IMR-90 (cell line): Measurements from ENCODE around the gene TIMM10. TPM values are rescaled to one million over a fixed set of nuclear protein-coding genes. Genes with fewer than 3 reads are reported as not detected.

Source experiments
- ATAC-seq: fragments of 200-7000 bp; cut with Tn5 transposase; 2 replicates; pipeline ENCODE4 v1.9.1; 2020; ENCODE audit warnings: low read depth, mild to moderate bottlenecking, moderate library complexity
- BruUV-seq: library from RNA; stranded (reverse); fragments of 400-500 nt; replicated peaks from 2 replicates; lab custom pipeline; 2021; lab: Mats Ljungman, UMichigan
- CTCF ChIA-PET: fragments of 300-600 bp; formaldehyde crosslinking; extraction: SDS; loops from one replicate; lab custom pipeline; 2021; ENCODE audit warnings: antibody characterized with exemption; lab: Yijun Ruan, JAX
- POLR2A ChIA-PET: fragments of 300-600 bp; sonication (Branson Sonifier 250); formaldehyde crosslinking; loops from one replicate; lab custom pipeline; 2022; ENCODE audit warnings: antibody characterized with exemption; ENCODE audit not compliant: unreplicated experiment; lab: Charles Lee
- DNase-seq: peaks from one replicate; pipeline ENCODE4 v3.0.0; 2013
- H2AFZ ChIP-seq: replicated peaks from 2 replicates; pipeline ENCODE3; 2013; ENCODE audit warnings: low read length, mild to moderate bottlenecking; ENCODE audit not compliant: poor library complexity
- H2AK5ac ChIP-seq: 2 replicates; pipeline ENCODE4 v1.6.1; 2013; ENCODE audit warnings: low read depth, low read length, inconsistent platforms
- H2AK9ac ChIP-seq: replicated peaks from 2 replicates; pipeline ENCODE3; 2013; ENCODE audit warnings: mild to moderate bottlenecking, low read depth, low read length, moderate library complexity; ENCODE audit not compliant: poor library complexity
- H2BK120ac ChIP-seq: 2 replicates; pipeline ENCODE4 v1.6.1; 2013; ENCODE audit warnings: low read depth, low read length, inconsistent platforms
- H2BK15ac ChIP-seq: 3 replicates; pipeline ENCODE4 v1.6.1; 2013; ENCODE audit warnings: low read depth, low read length, inconsistent platforms
- H2BK20ac ChIP-seq: 2 replicates; pipeline ENCODE4 v1.6.1; 2013; ENCODE audit warnings: low read depth, mild to moderate bottlenecking, inconsistent platforms, low read length, moderate library complexity
- H2BK5ac ChIP-seq: 2 replicates; pipeline ENCODE4 v1.6.1; 2013; ENCODE audit warnings: mild to moderate bottlenecking, low read depth, low read length, inconsistent platforms; ENCODE audit not compliant: poor library complexity, severe bottlenecking
- H3K14ac ChIP-seq: replicated peaks from 2 replicates; pipeline ENCODE4 v1.6.1; 2013; ENCODE audit warnings: low read depth, low read length, inconsistent platforms
- H3K18ac ChIP-seq: 2 replicates; pipeline ENCODE4 v1.6.1; 2013; ENCODE audit warnings: low read depth, low read length, control low read depth
- H3K23ac ChIP-seq: 2 replicates; pipeline ENCODE4 v1.6.1; 2013; ENCODE audit warnings: low read depth, low read length, inconsistent platforms
- H3K27ac ChIP-seq: 2 replicates; pipeline ENCODE4 v1.5.1; 2013; ENCODE audit warnings: mild to moderate bottlenecking, control low read depth, low read length; ENCODE audit not compliant: insufficient read depth
- H3K27me3 ChIP-seq: 2 replicates; pipeline ENCODE4 v1.6.1; 2013; ENCODE audit warnings: low read length; ENCODE audit not compliant: control insufficient read depth, insufficient read depth
- H3K36me3 ChIP-seq: 2 replicates; pipeline ENCODE4 v1.6.1; 2013; ENCODE audit warnings: low read length, mixed read lengths; ENCODE audit not compliant: control insufficient read depth, insufficient read depth
- H3K4ac ChIP-seq: 2 replicates; pipeline ENCODE4 v1.6.1; 2013; ENCODE audit warnings: low read depth, low read length, inconsistent platforms
- H3K4me1 ChIP-seq: 2 replicates; pipeline ENCODE4 v1.6.1; 2013; ENCODE audit warnings: low read length, mixed read lengths; ENCODE audit not compliant: control insufficient read depth, insufficient read depth
- H3K4me2 ChIP-seq: 2 replicates; pipeline ENCODE4 v1.6.1; 2013; ENCODE audit warnings: low read depth, mild to moderate bottlenecking, control low read depth, low read length, moderate library complexity
- H3K4me3 ChIP-seq: 2 replicates; pipeline ENCODE4 v1.5.1; 2013; ENCODE audit warnings: low read depth, mild to moderate bottlenecking, control low read depth, low read length, moderate library complexity; ENCODE audit not compliant: insufficient read depth
- H3K56ac ChIP-seq: 2 replicates; pipeline ENCODE4 v1.6.1; 2013; ENCODE audit warnings: low read length, inconsistent platforms; ENCODE audit not compliant: insufficient read depth; ENCODE audit errors: extremely low read depth
- H3K79me1 ChIP-seq, 2 experiments: 2 replicates each; pipeline ENCODE4 v1.6.1; 2013; ENCODE audit warnings: low read length in 2 of 2, inconsistent platforms in 1 of 2, low read depth in 1 of 2
- H3K9ac ChIP-seq: 2 replicates; pipeline ENCODE4 v1.6.1; 2013; ENCODE audit warnings: low read depth, low read length, control low read depth
- H3K9me1 ChIP-seq: 2 replicates; pipeline ENCODE4 v1.6.1; 2013; ENCODE audit warnings: low read length, inconsistent platforms; ENCODE audit not compliant: insufficient read depth
- H3K9me3 ChIP-seq: 2 replicates; pipeline ENCODE4 v1.6.1; 2013; ENCODE audit warnings: low read length; ENCODE audit not compliant: control insufficient read depth, insufficient read depth
- H4K20me1 ChIP-seq: 2 replicates; pipeline ENCODE4 v1.6.1; 2013; ENCODE audit warnings: low read length, inconsistent platforms; ENCODE audit not compliant: insufficient read depth
- H4K5ac ChIP-seq: 2 replicates; pipeline ENCODE4 v1.6.1; 2013; ENCODE audit warnings: mild to moderate bottlenecking, low read depth, low read length, control low read depth
- H4K8ac ChIP-seq, 2 experiments: 2 replicates each; pipeline ENCODE4 v1.6.1; 2013; ENCODE audit warnings: low read depth in 2 of 2, low read length in 2 of 2, control low read depth in 1 of 2, inconsistent platforms in 1 of 2
- H4K91ac ChIP-seq: 2 replicates; pipeline ENCODE4 v1.6.1; 2013; ENCODE audit warnings: low read depth, low read length, inconsistent platforms; ENCODE audit not compliant: insufficient read depth
- CEBPB ChIP-seq: IDR thresholded peaks from 2 replicates; pipeline ENCODE4 v1.6.1; 2012; ENCODE audit warnings: low read depth, low read length, improper control_type of control experiment
- CHD1 ChIP-seq: IDR thresholded peaks from 2 replicates; pipeline ENCODE4 v1.6.1; 2012; ENCODE audit warnings: low read depth, low read length, improper control_type of control experiment
- ELK1 ChIP-seq: fragments of 150-350 bp; IDR thresholded peaks from 2 replicates; pipeline ENCODE4 v1.6.1; 2016; ENCODE audit warnings: low read depth, mild to moderate bottlenecking, low read length, moderate library complexity, borderline replicate concordance
- FOS ChIP-seq: fragments of 150-350 bp; IDR thresholded peaks from 2 replicates; pipeline ENCODE4 v1.6.1; 2016; ENCODE audit warnings: low read depth, low read length
- MAFK ChIP-seq: IDR thresholded peaks from 2 replicates; pipeline ENCODE4 v1.6.1; 2012; ENCODE audit warnings: low read depth, low read length, improper control_type of control experiment
- MAZ ChIP-seq: IDR thresholded peaks from 2 replicates; pipeline ENCODE4 v1.6.1; 2012; ENCODE audit warnings: low read depth, mild to moderate bottlenecking, low read length, improper control_type of control experiment, moderate library complexity, borderline replicate concordance
- MXI1 ChIP-seq: IDR thresholded peaks from 2 replicates; pipeline ENCODE4 v1.6.1; 2012; ENCODE audit warnings: low read depth, mild to moderate bottlenecking, low read length, moderate library complexity, borderline replicate concordance
- NFE2L2 ChIP-seq: fragments of 150-350 bp; IDR thresholded peaks from 2 replicates; pipeline ENCODE4 v1.6.1; 2016; ENCODE audit warnings: low read depth, mild to moderate bottlenecking, low read length
- POLR2A ChIP-seq: IDR thresholded peaks from 2 replicates; pipeline ENCODE4 v1.6.1; 2012; ENCODE audit warnings: mild to moderate bottlenecking, low read depth, low read length
- RAD21 ChIP-seq: IDR thresholded peaks from 2 replicates; pipeline ENCODE4 v1.6.1; 2012; ENCODE audit warnings: low read length, improper control_type of control experiment
- RCOR1 ChIP-seq: IDR thresholded peaks from 2 replicates; pipeline ENCODE4 v1.6.1; 2012; ENCODE audit warnings: mild to moderate bottlenecking, low read length, improper control_type of control experiment; ENCODE audit not compliant: insufficient replicate concordance
- RFX5 ChIP-seq: IDR thresholded peaks from 2 replicates; pipeline ENCODE4 v1.8.0; 2012; ENCODE audit warnings: low read depth, mild to moderate bottlenecking, low read length, moderate library complexity
- SMC3 ChIP-seq: fragments of 150-350 bp; IDR thresholded peaks from 2 replicates; pipeline ENCODE4 v1.6.1; 2016; ENCODE audit warnings: low read depth, mild to moderate bottlenecking, antibody characterized with exemption, low read length, moderate library complexity
- WGBS, 2 experiments: methylation state at CpG; one replicate each; pipeline versions ENCODE4 v1.1.5 to v1.1.7; 2013; ENCODE audit warnings: missing lambda C conversion rate in 2 of 2; ENCODE audit not compliant: insufficient read length in 1 of 2; ENCODE audit errors: extremely low coverage in 2 of 2; 5-methylcytosine and 5-hydroxymethylcytosine counted together
- dilution Hi-C: fragments of 300-500 bp; cut with HindIII; formaldehyde crosslinking; loops from one replicate; pipeline ENCODE4 v1.14.3; 2018; ENCODE audit warnings: low sequenced_read_pairs; ENCODE audit not compliant: unreplicated experiment
- in situ Hi-C: fragments of 300-500 bp; cut with MboI; formaldehyde crosslinking; loops from 3 replicates; pipeline ENCODE4 v1.14.3; 2019; ENCODE audit warnings: low sequenced_read_pairs, inconsistent platforms, mixed read lengths
- intact Hi-C: fragments of 100-400 bp; cut with micrococcal nuclease; formaldehyde crosslinking; loops from 2 replicates; pipeline ENCODE4 v1.10.0; 2022
- polyA plus RNA-seq, 3 experiments: library from polyadenylated mRNA; depleted of rRNA; stranded (reverse); fragments of >200 nt; gene quantifications; 2 replicates each; pipeline ENCODE4 v1.2.3, GENCODE V29; 2012; ENCODE audit warnings: low replicate concordance in 1 of 3
- total RNA-seq: library from RNA; depleted of rRNA; stranded (reverse); fragments of >200 nt; gene quantifications from 2 replicates; pipeline ENCODE4 v1.2.3, GENCODE V29; 2012
- TF ChIP-seq, protein P1 (sequence below): conservative IDR thresholded peaks from 2 replicates; pipeline ENCODE4 v1.5.1; 2012; ENCODE audit warnings: mild to moderate bottlenecking, low read depth, low read length, improper control_type of control experiment
- TF ChIP-seq, protein P2 (sequence below): fragments of 150-350 bp; IDR thresholded peaks from 2 replicates; pipeline ENCODE4 v1.6.1; 2017; ENCODE audit warnings: mild to moderate bottlenecking, antibody characterized with exemption, low read length, low read depth

The TIMM10 gene
- total and polyA plus RNA-seq, 2 of the 4 experiments (the other 2 are of a cell fraction): 96.8 to 135 TPM

GRCh38 chr11:57483562-57483918 lies 47.0 kb downstream of the TIMM10 start:
- H3K79me1 ChIP-seq: no peaks in the 10 kb centered on the region
- H3K56ac ChIP-seq: no peak overlapping the region
- H3K4me2 ChIP-seq: no peak overlapping the region
- no peak overlapping the region for H2BK15ac ChIP-seq
- ATAC-seq (no peak), DNase-seq (no peak)
- dilution Hi-C loops: no loop called here
- H3K9me3 ChIP-seq: no peaks in the 10 kb centered on the region
- H4K5ac ChIP-seq: no peak overlapping the region
- H3K4ac ChIP-seq: no peak overlapping the region
- H3K36me3 ChIP-seq: peaks cover 20% of the 10 kb centered on the region
- no peak overlapping the region for H3K4me3 ChIP-seq
- no peak overlapping the region for H3K14ac ChIP-seq
- H4K8ac ChIP-seq: no peak overlapping the region
- CTCF ChIA-PET: interaction anchor here (1.0 to 1.9 kb wide), 6 partner anchors 10 to 1028 kb away, joined by 3 to 8 read pairs (median 3); partner anchors contain the start of gene RTN4RL2
- no peak overlapping the region for H3K18ac ChIP-seq
- BruUV-seq: no TSS peak
- H3K23ac ChIP-seq: no peak overlapping the region
- no peak overlapping the region for H2AK5ac ChIP-seq
- H2BK20ac ChIP-seq: no peak overlapping the region
- POLR2A ChIA-PET: no interaction called here
- H3K27me3 ChIP-seq: peaks cover 24% of the 10 kb centered on the region
- no peak overlapping the region for H2AFZ ChIP-seq
- no peak overlapping the region for H2BK5ac ChIP-seq
- no CpG with 5 or more reads among the region's 3 CpGs for WGBS, 2 experiments
- in situ Hi-C loops: loop anchor here (25.0 kb wide), 1 partner anchor 1029 kb away; the partner anchor contains the start of gene OR5B21
- no peak overlapping the region for H2BK120ac ChIP-seq
- no peaks in the 10 kb centered on the region for H4K20me1 ChIP-seq
- no peak overlapping the region for H2AK9ac ChIP-seq
- no peaks in the 10 kb centered on the region for H3K4me1 ChIP-seq
- H4K91ac ChIP-seq: no peak overlapping the region
- no peak for TF ChIP-seq RFX5
- no peak for TF ChIP-seq MAZ
- TF ChIP-seq, protein P1, sequence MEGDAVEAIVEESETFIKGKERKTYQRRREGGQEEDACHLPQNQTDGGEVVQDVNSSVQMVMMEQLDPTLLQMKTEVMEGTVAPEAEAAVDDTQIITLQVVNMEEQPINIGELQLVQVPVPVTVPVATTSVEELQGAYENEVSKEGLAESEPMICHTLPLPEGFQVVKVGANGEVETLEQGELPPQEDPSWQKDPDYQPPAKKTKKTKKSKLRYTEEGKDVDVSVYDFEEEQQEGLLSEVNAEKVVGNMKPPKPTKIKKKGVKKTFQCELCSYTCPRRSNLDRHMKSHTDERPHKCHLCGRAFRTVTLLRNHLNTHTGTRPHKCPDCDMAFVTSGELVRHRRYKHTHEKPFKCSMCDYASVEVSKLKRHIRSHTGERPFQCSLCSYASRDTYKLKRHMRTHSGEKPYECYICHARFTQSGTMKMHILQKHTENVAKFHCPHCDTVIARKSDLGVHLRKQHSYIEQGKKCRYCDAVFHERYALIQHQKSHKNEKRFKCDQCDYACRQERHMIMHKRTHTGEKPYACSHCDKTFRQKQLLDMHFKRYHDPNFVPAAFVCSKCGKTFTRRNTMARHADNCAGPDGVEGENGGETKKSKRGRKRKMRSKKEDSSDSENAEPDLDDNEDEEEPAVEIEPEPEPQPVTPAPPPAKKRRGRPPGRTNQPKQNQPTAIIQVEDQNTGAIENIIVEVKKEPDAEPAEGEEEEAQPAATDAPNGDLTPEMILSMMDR: no peak
- TF ChIP-seq, protein P2, sequence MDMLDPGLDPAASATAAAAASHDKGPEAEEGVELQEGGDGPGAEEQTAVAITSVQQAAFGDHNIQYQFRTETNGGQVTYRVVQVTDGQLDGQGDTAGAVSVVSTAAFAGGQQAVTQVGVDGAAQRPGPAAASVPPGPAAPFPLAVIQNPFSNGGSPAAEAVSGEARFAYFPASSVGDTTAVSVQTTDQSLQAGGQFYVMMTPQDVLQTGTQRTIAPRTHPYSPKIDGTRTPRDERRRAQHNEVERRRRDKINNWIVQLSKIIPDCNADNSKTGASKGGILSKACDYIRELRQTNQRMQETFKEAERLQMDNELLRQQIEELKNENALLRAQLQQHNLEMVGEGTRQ: no peak
- no peak for TF ChIP-seq CHD1
- TF ChIP-seq CEBPB: no peak
- TF ChIP-seq FOS: no peak
- no peak for TF ChIP-seq RAD21
- TF ChIP-seq MXI1: no peak
- no peak for TF ChIP-seq ELK1
- no peak for TF ChIP-seq SMC3
- TF ChIP-seq NFE2L2: no peak
- TF ChIP-seq MAFK: no peak
- TF ChIP-seq RCOR1: no peak
- no peak for TF ChIP-seq POLR2A
- H3K9ac ChIP-seq: no peak overlapping the region
- H3K9me1 ChIP-seq: no peaks in the 10 kb centered on the region
- H3K27ac ChIP-seq: no peak overlapping the region
- intact Hi-C loops: loop anchor here (2.0 kb wide), 1 partner anchor 139 kb away; no protein-coding TSS in a partner anchor
